LNCAP (cell line): ENCODE measurements around the gene FCN2.

Experiments used
- TF ChIP-seq, protein P1 (sequence below): fragments of 450-650 bp; IDR thresholded peaks from 2 replicates; pipeline ENCODE4 v1.5.1; 2017; ENCODE audit warnings: mild to moderate bottlenecking

The FCN2 gene

DNA sequence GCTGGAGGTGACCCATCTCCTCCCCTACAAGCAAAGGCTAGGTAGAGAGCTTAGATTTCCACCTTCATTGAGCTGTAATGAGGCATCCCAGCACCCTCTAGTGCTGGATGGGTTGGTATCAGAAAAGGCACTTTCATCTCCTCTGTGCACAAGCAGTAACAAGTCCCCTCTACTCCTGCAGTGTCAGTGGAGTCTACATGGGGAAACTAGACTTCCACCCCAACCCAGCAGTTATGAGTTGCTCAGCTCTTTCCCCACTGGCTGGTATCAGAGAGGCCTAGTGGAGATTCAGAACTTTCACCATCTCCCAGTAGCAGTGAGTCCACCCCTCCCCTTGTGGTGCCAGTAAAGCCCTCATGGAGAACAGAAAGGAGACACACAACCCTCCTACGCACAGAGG lies 19.2 kb downstream of the FCN2 start:
- TF ChIP-seq, protein P1, sequence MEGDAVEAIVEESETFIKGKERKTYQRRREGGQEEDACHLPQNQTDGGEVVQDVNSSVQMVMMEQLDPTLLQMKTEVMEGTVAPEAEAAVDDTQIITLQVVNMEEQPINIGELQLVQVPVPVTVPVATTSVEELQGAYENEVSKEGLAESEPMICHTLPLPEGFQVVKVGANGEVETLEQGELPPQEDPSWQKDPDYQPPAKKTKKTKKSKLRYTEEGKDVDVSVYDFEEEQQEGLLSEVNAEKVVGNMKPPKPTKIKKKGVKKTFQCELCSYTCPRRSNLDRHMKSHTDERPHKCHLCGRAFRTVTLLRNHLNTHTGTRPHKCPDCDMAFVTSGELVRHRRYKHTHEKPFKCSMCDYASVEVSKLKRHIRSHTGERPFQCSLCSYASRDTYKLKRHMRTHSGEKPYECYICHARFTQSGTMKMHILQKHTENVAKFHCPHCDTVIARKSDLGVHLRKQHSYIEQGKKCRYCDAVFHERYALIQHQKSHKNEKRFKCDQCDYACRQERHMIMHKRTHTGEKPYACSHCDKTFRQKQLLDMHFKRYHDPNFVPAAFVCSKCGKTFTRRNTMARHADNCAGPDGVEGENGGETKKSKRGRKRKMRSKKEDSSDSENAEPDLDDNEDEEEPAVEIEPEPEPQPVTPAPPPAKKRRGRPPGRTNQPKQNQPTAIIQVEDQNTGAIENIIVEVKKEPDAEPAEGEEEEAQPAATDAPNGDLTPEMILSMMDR: no peak

DNA sequence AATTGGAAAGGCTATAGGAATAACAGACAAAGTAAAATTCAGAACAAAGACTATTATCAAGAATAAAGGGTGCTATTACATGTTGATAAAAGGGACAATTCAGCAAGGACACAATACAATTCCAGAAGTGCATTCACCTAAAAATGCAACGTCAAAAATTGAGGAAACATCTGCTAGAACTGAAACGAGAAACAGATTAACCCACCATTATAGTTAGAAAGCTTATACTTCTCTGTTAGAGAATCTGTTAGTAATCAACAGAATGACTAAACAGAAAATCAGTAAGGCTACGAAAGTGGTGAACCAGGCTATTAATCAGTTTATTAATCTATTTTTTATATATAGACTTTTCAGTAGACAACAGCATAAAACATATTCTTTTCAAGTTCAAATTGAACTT lies 22.3 kb downstream of the FCN2 start:
- TF ChIP-seq, protein P1: no peak

DNA sequence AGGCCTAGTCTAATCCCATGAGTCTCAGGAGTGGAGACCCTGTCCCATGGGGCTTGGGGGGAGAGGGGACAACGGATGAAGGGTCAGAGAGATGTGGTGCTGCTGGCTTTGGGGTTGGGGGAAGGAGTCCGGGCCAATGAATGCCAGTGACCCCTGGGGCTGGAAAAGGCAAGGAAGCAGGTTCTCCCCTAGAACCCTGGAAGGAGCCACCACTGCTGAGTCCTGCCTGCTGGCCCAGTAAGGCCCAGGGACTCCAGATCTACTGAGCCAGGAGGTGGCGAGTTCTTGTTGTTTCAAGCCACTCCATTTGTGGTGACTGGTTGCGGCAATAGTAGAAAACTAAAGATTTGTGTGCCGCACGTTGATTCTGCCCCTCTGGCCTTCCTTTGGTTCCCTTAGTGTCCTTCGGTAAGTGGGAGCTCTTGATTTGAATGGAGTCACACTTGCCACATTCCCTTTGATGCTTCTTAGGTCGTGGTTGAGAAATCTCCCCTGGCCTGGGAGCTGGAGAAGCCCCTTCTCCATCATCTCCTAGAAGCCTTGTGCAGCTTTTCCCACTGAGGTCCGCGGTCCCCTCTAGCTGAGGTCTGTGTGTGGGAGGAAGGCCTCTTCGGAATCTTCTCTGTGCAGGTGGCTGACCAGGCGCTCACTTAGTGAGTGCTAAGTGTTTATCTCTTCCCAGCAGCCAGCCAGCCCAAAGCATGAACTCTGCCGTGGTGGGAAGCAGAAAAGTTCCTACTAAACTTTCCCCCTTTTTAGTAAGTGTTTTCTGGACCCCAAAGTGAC lies 28.1 kb downstream of the FCN2 start:
- TF ChIP-seq, protein P1: no peak

DNA sequence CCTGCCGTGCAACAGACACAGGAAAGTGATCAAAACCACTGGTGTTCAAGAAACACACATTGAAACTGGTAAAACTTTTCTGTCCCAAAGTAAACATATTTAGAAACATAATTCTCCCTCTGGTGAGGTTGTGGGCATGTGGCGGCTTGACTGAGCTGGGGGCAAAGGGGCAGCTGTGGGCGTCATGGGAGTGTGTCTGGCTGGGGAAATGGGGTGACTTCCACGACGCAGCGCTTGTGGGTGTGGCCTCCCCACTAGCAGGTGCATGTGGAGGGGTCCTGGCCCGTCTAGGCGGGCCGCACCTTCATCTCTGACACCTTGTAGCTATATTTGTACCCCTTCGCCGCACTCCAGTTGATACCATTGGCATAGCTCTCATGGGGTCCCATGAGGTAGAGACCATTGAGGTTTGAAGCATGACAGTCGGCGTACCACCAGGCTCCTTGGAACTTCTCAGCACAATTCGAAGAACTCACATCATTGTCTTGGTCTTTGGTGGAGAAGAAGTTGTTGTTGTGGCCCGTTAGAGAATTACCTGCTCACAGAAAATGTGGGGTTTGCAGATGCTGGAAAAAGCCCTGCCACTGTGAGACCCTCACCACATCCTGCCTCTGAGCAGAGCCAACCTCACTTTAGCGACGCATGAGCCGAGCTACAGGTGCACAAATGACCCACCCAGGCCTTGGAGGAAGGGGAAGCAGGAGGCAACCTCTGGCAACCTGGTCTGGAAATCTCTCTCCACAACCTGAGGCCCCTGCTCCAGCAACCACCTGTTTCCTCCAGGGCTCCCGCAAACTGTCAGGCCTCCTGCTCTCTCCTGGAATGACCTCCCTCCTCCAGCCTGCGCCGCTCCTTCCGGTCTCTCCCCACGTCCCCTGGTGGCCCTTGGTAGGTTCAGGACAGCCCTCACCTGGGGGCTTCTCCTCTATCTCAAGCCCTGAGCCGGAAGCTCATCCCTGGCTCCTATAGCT lies 29.2 kb downstream of the FCN2 start:
- TF ChIP-seq, protein P1: no peak

DNA sequence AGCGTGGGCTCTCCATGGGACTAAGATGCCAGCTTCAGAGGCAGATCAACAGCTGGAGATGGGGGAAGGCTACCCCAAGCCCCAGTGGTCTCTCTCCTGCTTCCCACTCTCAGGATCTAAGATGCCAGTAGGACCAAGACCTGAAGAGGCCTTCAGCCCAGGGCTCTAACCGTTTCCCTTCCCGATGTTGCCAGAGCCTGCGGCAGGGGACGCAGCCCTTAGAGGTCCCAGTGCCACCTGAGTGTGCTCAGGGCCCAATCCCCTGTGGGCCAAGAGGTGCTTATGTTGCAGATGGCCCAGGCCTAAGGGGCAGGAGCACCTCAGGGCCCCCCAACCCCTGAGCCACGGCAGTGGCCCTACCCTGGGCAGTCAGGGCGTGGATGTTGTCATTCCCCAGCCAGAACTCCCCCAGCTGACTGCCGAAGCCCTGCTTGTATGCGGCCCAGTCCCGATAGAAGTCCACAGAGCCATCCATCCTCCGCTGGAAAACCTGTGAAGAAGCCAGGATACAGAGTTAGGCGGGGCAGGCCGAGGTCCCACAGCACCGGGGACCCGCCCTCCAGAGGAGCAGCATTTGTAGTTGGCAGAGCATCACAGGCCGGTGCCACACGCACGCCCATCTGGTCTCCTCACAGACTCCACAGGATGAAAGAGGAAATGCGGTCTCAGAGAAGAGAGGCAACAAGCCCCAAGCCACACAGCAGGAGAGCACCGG lies 31.7 kb downstream of the FCN2 start:
- TF ChIP-seq, protein P1: no peak

DNA sequence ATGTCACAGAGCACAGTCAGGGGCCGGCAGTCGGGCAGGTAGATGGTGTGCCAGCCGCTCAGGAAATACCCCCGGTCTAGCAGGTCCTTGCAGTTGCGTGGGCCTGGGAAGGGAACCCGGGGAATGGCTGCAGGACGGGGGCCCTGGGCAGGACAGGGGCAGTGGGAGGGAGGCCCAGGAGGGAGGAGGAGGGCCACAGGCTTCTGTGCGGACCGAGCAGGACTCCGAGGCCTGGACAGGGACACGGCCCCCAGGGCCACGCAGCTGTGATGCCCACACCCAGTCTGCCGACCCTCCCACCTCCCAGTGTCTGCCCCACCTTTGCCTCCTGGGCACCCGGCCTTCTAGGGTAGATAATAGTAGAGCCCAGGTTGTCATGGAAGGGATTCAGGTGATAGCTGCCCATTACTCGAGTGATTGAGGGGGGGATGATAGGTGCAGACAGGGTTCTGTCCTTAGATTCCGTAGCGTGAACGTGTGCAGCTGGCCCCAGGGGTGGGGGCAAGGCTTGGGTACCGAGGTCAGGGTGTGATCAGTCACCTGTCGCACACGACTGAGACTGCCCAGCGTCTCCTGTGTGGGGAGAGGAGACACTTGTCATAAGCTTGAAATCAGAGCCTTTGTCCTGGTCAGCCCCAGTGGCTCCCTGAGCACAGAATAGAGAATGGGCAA lies 32.6 kb downstream of the FCN2 start:
- TF ChIP-seq, protein P1: no peak
